Measurements from ENCODE around the gene MLKL.
A peak's percentile ranks its signal among the peaks of the same experiment; 100 is the strongest.

The MLKL gene

DNA sequence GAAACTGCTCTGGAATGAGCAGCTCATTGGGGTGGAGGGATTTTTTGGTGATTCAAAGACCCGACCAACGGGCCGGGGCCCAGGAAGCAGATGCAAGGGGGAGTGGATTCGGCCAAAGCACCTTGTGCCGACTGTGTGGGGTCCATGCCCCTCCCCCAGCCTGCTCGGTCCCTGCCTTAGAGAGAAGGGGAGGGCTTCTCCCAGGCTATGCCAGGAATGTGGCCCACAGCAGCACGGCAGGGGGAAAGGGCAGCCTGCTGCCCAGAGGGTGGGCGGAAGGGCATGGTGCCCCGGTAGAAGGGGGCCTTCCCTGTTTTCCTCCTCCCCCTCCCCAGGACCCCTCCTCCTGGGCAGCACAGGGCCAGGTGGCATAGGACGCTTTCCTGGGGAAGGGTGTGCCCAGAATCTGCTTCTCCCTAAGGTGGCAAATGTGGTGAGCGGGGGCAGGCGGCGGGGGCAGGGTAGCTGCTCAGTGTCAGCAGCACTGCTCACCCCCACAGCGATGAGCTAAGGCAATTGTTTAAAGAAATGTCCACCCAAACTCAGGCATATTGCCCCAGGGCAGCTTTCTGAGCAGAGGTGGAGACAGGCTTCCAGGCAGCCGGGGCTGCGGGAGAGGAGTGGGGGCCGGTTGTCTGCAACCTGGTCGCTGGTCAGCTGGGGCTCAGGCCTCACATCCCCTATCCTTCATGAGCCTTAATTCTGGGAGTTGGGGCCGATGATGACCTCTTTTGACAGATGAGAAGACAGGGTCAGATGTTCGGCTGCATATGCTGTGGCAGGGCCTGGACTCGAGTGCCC is 33.9 kb upstream of the MLKL start:
- TF ChIP-seq, protein P1, sequence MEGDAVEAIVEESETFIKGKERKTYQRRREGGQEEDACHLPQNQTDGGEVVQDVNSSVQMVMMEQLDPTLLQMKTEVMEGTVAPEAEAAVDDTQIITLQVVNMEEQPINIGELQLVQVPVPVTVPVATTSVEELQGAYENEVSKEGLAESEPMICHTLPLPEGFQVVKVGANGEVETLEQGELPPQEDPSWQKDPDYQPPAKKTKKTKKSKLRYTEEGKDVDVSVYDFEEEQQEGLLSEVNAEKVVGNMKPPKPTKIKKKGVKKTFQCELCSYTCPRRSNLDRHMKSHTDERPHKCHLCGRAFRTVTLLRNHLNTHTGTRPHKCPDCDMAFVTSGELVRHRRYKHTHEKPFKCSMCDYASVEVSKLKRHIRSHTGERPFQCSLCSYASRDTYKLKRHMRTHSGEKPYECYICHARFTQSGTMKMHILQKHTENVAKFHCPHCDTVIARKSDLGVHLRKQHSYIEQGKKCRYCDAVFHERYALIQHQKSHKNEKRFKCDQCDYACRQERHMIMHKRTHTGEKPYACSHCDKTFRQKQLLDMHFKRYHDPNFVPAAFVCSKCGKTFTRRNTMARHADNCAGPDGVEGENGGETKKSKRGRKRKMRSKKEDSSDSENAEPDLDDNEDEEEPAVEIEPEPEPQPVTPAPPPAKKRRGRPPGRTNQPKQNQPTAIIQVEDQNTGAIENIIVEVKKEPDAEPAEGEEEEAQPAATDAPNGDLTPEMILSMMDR (IDR thresholded peaks at IDR 0.05; ENCODE audit: low read depth, low read length), result no peak
- no peak for DNase-seq (ENCODE audit: low read depth, low spot score)
- in situ Hi-C loops (cut with HindIII; ENCODE audit: low sequenced_read_pairs), result no loop called here
- H3K4me3 ChIP-seq (ENCODE audit: low read depth, low read length), result no peak overlapping the region

DNA sequence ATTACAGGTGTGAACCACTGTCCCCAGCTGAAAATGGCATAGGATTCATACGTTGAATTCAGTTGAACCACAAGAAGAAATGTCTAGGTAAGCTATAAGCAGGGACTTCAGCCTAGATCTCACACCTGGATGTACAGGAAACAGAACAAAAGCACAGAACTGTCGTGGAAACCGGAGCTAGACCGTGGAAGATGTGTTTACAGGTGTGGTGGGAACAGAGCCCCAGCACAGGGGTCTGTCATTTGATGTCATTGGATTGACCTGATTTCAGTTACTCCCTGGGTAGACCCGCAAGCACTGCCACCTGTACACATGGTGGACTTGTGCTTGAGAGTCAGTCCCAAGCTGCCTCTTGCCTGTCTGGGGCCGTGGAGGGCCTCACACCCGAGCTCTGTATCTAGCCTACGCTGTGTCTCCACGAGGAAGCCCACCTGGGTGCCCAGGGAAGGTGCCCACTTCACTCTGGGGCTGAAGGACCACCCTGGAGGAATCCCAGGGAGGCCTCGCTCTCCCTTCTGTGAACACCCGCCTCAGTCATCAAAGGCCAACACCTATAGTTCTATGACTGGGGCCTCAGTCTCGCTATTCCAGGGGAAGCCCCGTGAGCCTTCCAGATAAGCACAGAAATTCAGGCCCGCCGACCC is 32.2 kb upstream of the MLKL start:
- H3K4me3 ChIP-seq (ENCODE audit: low read depth, low read length), result no peak overlapping the region
- in situ Hi-C loops (cut with HindIII; ENCODE audit: low sequenced_read_pairs), result no loop called here
- TF ChIP-seq, protein P1 (IDR thresholded peaks at IDR 0.05; ENCODE audit: low read depth, low read length), result no peak
- no peak for DNase-seq (ENCODE audit: low read depth, low spot score)

DNA sequence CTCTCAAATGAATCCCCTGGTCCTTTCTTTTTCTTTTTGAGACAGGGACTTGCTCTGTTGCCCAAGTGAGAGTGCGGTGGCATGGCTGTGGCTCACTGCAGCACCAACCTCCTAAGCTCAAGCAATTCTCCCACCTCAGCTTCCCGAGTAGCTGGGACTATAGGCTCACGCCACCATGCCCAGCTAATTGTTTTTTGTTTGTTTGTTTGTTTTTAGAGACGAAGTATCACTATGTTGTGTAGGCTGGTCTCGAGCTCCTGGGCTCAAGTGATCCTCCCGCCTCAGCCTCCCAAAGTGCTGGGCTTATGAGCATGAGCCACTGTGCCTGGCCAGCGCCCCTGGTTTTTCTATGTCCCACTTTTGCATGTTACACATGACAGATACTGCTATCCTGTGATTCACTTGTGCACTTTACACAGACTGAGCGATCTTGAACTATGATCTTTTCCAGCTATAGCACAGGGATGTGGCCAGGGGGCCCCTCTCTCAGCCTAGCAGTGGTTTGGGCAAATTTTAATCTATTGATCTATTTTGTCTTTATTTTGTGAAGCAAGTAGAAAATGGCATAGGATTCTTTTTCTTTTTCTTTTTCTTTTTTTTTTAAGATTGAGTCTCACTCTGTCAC is 31.3 kb upstream of the MLKL start:
- TF ChIP-seq, protein P1 (IDR thresholded peaks at IDR 0.05; ENCODE audit: low read depth, low read length), result no peak
- H3K4me3 ChIP-seq (ENCODE audit: low read depth, low read length), result no peak overlapping the region
- in situ Hi-C loops (cut with HindIII; ENCODE audit: low sequenced_read_pairs), result no loop called here
- no peak for DNase-seq (ENCODE audit: low read depth, low spot score)

DNA sequence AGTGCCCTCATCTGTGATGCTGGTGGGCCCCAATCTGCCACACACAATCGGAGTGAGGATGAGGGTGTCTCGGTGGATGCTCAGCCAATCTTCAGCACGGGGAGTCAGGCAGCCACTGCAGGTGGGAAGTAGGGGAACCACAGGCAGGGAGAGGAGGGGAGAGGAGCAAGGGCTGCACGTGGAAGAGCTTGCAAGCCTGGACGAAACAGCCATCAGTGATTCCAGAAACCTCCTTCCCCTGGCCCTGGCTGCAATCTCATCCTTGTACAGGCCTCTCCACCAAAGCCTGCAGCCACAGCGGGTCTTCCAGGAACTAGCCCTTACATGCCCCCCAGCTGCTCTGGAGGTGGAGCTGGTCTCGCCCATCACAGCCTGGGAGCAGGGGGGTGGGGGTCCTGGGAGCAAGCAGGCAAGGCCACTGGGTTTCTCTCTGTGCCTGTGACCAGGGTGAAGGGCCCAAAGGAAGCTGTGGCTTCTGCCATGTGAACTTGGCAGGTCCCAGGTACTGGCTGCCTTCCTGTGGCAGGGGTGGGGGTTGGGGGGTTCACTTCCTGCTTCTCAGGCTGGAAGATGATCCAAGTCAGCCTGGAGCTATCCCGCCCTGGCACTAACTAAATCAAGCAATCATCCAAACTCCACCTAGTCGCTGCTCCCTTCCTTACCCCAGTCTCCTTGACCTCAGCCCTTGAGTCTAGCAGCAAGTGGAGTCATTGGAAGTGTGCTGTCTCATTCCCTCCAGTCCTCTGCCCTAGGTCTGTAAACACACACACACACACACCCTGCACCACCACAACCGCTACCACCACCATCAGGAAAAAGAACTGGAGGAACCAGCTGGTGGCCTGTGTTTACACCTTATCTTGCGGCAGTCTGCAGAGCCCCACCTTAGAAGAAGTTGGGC is 29.4 kb upstream of the MLKL start:
- in situ Hi-C loops (cut with HindIII; ENCODE audit: low sequenced_read_pairs), result no loop called here
- no peak for DNase-seq (ENCODE audit: low read depth, low spot score)
- no peak overlapping the region for H3K4me3 ChIP-seq (ENCODE audit: low read depth, low read length)
- TF ChIP-seq, protein P1 (IDR thresholded peaks at IDR 0.05; ENCODE audit: low read depth, low read length), result no peak

DNA sequence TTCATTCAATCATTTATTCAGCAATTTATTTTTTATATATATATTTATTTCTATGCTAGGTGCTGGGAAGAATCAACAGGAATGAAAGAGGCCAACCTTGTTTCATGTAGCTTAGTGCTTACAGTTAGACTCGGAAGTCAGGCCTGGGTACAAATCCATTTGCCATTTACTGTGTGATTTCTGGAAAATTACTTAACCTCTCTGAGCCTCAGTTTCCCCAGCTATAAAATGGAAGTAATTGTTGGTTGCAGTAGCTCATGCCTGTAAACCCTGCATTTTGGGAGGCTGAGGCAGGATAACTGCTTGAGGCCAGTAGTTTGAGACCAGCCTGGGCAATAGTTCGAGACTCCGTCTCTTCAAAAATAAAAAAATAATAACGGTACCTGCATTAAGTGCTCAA is 27.2 kb upstream of the MLKL start:
- in situ Hi-C loops (cut with HindIII; ENCODE audit: low sequenced_read_pairs), result no loop called here
- TF ChIP-seq, protein P1 (IDR thresholded peaks at IDR 0.05; ENCODE audit: low read depth, low read length), result no peak
- no peak for DNase-seq (ENCODE audit: low read depth, low spot score)
- no peak overlapping the region for H3K4me3 ChIP-seq (ENCODE audit: low read depth, low read length)

DNA sequence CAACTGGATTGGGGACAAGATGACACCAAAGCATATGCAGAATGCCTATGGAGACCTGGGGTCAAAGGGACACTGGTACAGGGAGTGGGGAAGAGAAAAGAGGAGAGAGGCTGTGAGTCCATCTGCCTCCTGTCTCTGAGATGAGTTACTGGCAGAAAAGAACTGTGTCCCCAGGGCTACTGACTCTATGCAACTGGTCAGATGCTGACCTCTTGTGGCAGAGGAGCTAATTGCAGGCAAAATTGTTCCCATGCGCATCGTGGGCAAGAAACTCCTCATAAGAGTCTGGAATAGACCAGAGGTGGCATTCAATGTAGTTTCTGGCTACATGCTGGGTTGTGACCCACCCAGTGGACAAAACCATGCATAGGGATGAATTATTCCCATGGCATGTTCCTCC is 26.1 kb upstream of the MLKL start:
- no peak overlapping the region for H3K4me3 ChIP-seq (ENCODE audit: low read depth, low read length)
- DNase-seq (ENCODE audit: low read depth, low spot score), result no peak
- TF ChIP-seq, protein P1 (IDR thresholded peaks at IDR 0.05; ENCODE audit: low read depth, low read length), result peak; percentile 44
- in situ Hi-C loops (cut with HindIII; ENCODE audit: low sequenced_read_pairs), result no loop called here

Data from astrocyte of the spinal cord (primary cell).